NCI-H1105 treated with DMSO at 0.1 percent for 48 hours (cell line): ENCODE results near the gene SLC25A13.

Source experiments
- DNase-seq: peaks from one replicate; lab custom pipeline; 2025; lab: John Stamatoyannopoulos, UW

The SLC25A13 gene

GRCh38 chr7:96241855-96242254, 80.0 kb downstream of the SLC25A13 start:
- no peak for DNase-seq

- no peak for DNase-seq
Measured at GRCh38 chr7:96238976-96239766, 82.7 kb downstream of the SLC25A13 start.

GRCh38 chr7:96238474-96238873, 83.4 kb downstream of the SLC25A13 start:
- no peak for DNase-seq

- no peak for DNase-seq
Measured at GRCh38 chr7:96237040-96237439, 84.9 kb downstream of the SLC25A13 start.

- DNase-seq = peak; percentile 79
Measured at GRCh38 chr7:96236198-96237039, 85.5 kb downstream of the SLC25A13 start.

GRCh38 chr7:96235281-96235680, 86.6 kb downstream of the SLC25A13 start:
- DNase-seq = no peak

- no peak for DNase-seq
Measured at GRCh38 chr7:96233528-96234154, 88.3 kb downstream of the SLC25A13 start.

- DNase-seq = no peak
Measured at GRCh38 chr7:96233084-96233483, 88.8 kb downstream of the SLC25A13 start.

- no peak for DNase-seq
Measured at GRCh38 chr7:96228760-96229159, 93.1 kb downstream of the SLC25A13 start.

- DNase-seq = no peak
Measured at GRCh38 chr7:96225251-96225650, 96.6 kb downstream of the SLC25A13 start.

GRCh38 chr7:96224685-96225084, 97.2 kb downstream of the SLC25A13 start:
- DNase-seq = no peak

GRCh38 chr7:96224073-96224472, 97.8 kb downstream of the SLC25A13 start:
- DNase-seq = no peak

- no peak for DNase-seq
Measured at GRCh38 chr7:96221888-96222287, 100.0 kb downstream of the SLC25A13 start.

- DNase-seq = no peak
Measured at GRCh38 chr7:96219378-96220130, 102.3 kb downstream of the SLC25A13 start.

- DNase-seq = no peak
Measured at GRCh38 chr7:96218664-96219243, 103.1 kb downstream of the SLC25A13 start.

GRCh38 chr7:96217147-96217546, 104.8 kb downstream of the SLC25A13 start:
- no peak for DNase-seq

GRCh38 chr7:96216373-96216772, 105.5 kb downstream of the SLC25A13 start:
- DNase-seq = no peak

GRCh38 chr7:96212474-96212873, 109.4 kb downstream of the SLC25A13 start:
- DNase-seq = no peak

GRCh38 chr7:96211954-96212353, 109.9 kb downstream of the SLC25A13 start:
- no peak for DNase-seq

- no peak for DNase-seq
Measured at GRCh38 chr7:96205665-96206064, 116.2 kb downstream of the SLC25A13 start.

GRCh38 chr7:96204601-96205000, 117.3 kb downstream of the SLC25A13 start:
- no peak for DNase-seq

- no peak for DNase-seq
Measured at GRCh38 chr7:96203786-96204185, 118.1 kb downstream of the SLC25A13 start.
